B cell (primary cell): ENCODE measurements around the gene CRB3. TPM values are rescaled to one million over a fixed set of nuclear protein-coding genes. Genes with fewer than 3 reads are reported as not detected.

Source experiments
- ATAC-seq: fragments of 200-7000 bp; cut with Tn5 transposase; one replicate; pipeline ENCODE4 v1.10.0; 2021; ENCODE audit warnings: low read depth, mild to moderate bottlenecking, moderate number of reproducible peaks, moderate library complexity
- CTCF ChIA-PET: fragments of 350-600 bp; sonication (Branson Sonifier 250); formaldehyde crosslinking; loops from one replicate; lab custom pipeline; 2021; ENCODE audit warnings: antibody characterized with exemption, inconsistent platforms; lab: Charles Lee
- POLR2A ChIA-PET: fragments of 350-600 bp; sonication (Branson Sonifier 250); formaldehyde crosslinking; loops from one replicate; lab custom pipeline; 2021; ENCODE audit warnings: antibody characterized with exemption; lab: Charles Lee
- DNase-seq: peaks from one replicate; pipeline ENCODE4 v3.0.0; 2013
- H2AFZ ChIP-seq: 2 replicates; pipeline ENCODE4 v1.6.1; 2012; ENCODE audit warnings: mild to moderate bottlenecking, low read depth, low read length; ENCODE audit not compliant: insufficient read depth, poor library complexity, severe bottlenecking
- H3K27ac ChIP-seq, 2 donors: 1 replicate in 1 of 2; 2 replicates in 1 of 2; pipeline ENCODE4 v1.5.1; 2012 to 2013; ENCODE audit warnings: low read length in 2 of 2, mild to moderate bottlenecking in 2 of 2, moderate library complexity in 1 of 2
- H3K27me3 ChIP-seq, 4 experiments: fragments of 200-600 bp in 1 of 4; sonication (generic) in 1 of 4; replicated peaks in 1 of 4; 1 replicate in 2 of 4; 2 replicates in 2 of 4; pipeline versions ENCODE4 v1.6.1 to v1.7.0; 2013 to 2016; ENCODE audit warnings: low read length in 3 of 4, mild to moderate bottlenecking in 2 of 4, mixed read lengths in 1 of 4, moderate library complexity in 1 of 4; ENCODE audit not compliant: insufficient read depth in 4 of 4, control insufficient read depth in 3 of 4; ENCODE audit errors: control extremely low read depth in 1 of 4
- H3K36me3 ChIP-seq, 2 experiments: replicated peaks in 1 of 2; 1 replicate in 1 of 2; 2 replicates in 1 of 2; pipeline versions ENCODE4 v1.6.1 to v1.7.1; 2013; ENCODE audit warnings: low read length in 1 of 2; ENCODE audit not compliant: insufficient read depth in 2 of 2, control insufficient read depth in 1 of 2; ENCODE audit errors: control extremely low read depth in 1 of 2, extremely low read depth in 1 of 2
- H3K4me1 ChIP-seq, 2 donors: fragments of 200-600 bp in 1 of 2; sonication (generic) in 1 of 2; 1 replicate in 1 of 2; 2 replicates in 1 of 2; pipeline versions ENCODE4 v1.5.1 to v1.6.1; 2013 to 2017; ENCODE audit warnings: low read length in 2 of 2; ENCODE audit not compliant: control insufficient read depth in 2 of 2, insufficient read depth in 2 of 2
- H3K4me2 ChIP-seq: replicated peaks from 2 replicates; pipeline ENCODE3; 2012; ENCODE audit warnings: mild to moderate bottlenecking, low read depth, low read length; ENCODE audit not compliant: poor library complexity, severe bottlenecking
- H3K4me3 ChIP-seq, 5 experiments: fragments of 200-600 bp in 1 of 5; sonication (generic) in 1 of 5; 1 replicate in 3 of 5; 2 replicates in 2 of 5; pipeline versions ENCODE4 v1.5.1 to v1.7.0; 2011 to 2016; ENCODE audit warnings: low read length in 4 of 5, mild to moderate bottlenecking in 4 of 5, low read depth in 2 of 5, control low read depth in 1 of 5, moderate library complexity in 1 of 5; ENCODE audit not compliant: insufficient read depth in 1 of 5; ENCODE audit errors: control extremely low read depth in 1 of 5, extremely low read depth in 1 of 5
- H3K79me2 ChIP-seq: fragments of 200-600 bp; sonication (generic); one replicate; pipeline ENCODE4 v1.6.0; 2016; ENCODE audit warnings: low read length; ENCODE audit not compliant: control insufficient read depth, insufficient read depth
- H3K9ac ChIP-seq: fragments of 200-600 bp; sonication (generic); 2 replicates; pipeline ENCODE4 v1.6.1; 2017; ENCODE audit warnings: mild to moderate bottlenecking, low read length, moderate library complexity
- H3K9me3 ChIP-seq, 3 donors: one replicate each; pipeline versions ENCODE4 v1.6.1 to v1.7.1; 2013; ENCODE audit warnings: low read length in 2 of 3; ENCODE audit not compliant: control insufficient read depth in 2 of 3, insufficient read depth in 1 of 3; ENCODE audit errors: control extremely low read depth in 1 of 3
- H4K20me1 ChIP-seq: 2 replicates; pipeline ENCODE4 v1.6.0; 2012; ENCODE audit warnings: mild to moderate bottlenecking, low read length; ENCODE audit not compliant: insufficient read depth, control insufficient read depth, poor library complexity, severe bottlenecking
- H3K27ac Mint-ChIP-seq: one replicate; pipeline ENCODE4 v1.8.0; 2021; ENCODE audit warnings: mixed read lengths
- H3K27me3 Mint-ChIP-seq: one replicate; pipeline ENCODE4 v1.8.0; 2021; ENCODE audit warnings: mixed read lengths
- H3K4me1 Mint-ChIP-seq: one replicate; pipeline ENCODE4 v1.8.0; 2021; ENCODE audit warnings: mixed read lengths
- H3K4me3 Mint-ChIP-seq: one replicate; pipeline ENCODE4 v1.8.0; 2021; ENCODE audit warnings: mixed read lengths
- H3K9me3 Mint-ChIP-seq: one replicate; pipeline ENCODE4 v1.8.0; 2022; ENCODE audit warnings: mixed read lengths; ENCODE audit not compliant: insufficient read depth
- CTCF ChIP-seq: fragments of 200-600 bp; IDR thresholded peaks from one replicate; pipeline ENCODE4 v1.8.0; 2022; ENCODE audit warnings: antibody characterized with exemption, mild to moderate bottlenecking
- EZH2 ChIP-seq: IDR thresholded peaks from 2 replicates; pipeline ENCODE4 v1.6.1; 2012; ENCODE audit warnings: borderline replicate concordance, low read depth, mild to moderate bottlenecking, moderate library complexity, low read length; ENCODE audit not compliant: insufficient read depth, poor library complexity, severe bottlenecking
- WGBS: methylation state at CpG from one replicate; pipeline ENCODE4 v1.1.5; 2013; ENCODE audit warnings: missing lambda C conversion rate; ENCODE audit not compliant: insufficient coverage; 5-methylcytosine and 5-hydroxymethylcytosine counted together
- intact Hi-C: fragments of 100-400 bp; cut with micrococcal nuclease; formaldehyde crosslinking; loops from one replicate; pipeline ENCODE4 v1.10.0; 2022
- polyA plus RNA-seq: library from polyadenylated mRNA; depleted of rRNA; stranded (reverse); fragments of >200 nt; gene quantifications from 2 replicates; pipeline ENCODE4 v1.2.3, GENCODE V29; 2012
- total RNA-seq, 2 donors: library from RNA; stranded (reverse); fragments of 120-200 nt in 1 of 2; gene quantifications; 1 replicate in 1 of 2; 2 replicates in 1 of 2; pipeline versions ENCODE4 v1.2.3 to v1.2.4, GENCODE V29; 2013 to 2022

CRB3 gene
- total and polyA plus RNA-seq, 2 donors (not counting 1 experiment from before 2014, with no cell fraction given): 2.1 to 3.6 TPM

GRCh38 chr19:6465006-6465405, 935 bp downstream of the CRB3 start:
- no peak for DNase-seq

More at GRCh38 chr19:6465006-6465405, 935 bp downstream of the CRB3 start:
- Histone ChIP-seq H2AFZ (no peak overlapping the region), H3K27me3 (peaks cover 0 to 15% (median 6%) of the 10 kb centered on the region in 4 experiments), H3K4me3 (no peak overlapping the region), H4K20me1 (no peaks in the 10 kb centered on the region), H3K36me3 (peaks cover 0 to 18% of the 10 kb centered on the region in 2 experiments), H3K4me1 (peaks cover 11 to 17% of the 10 kb centered on the region in 2 donors), H3K9me3 (peaks cover 0 to 10% (median 0%) of the 10 kb centered on the region in 3 donors), H3K27ac (no peak overlapping the region), H3K79me2 (no peaks in the 10 kb centered on the region), H3K4me2 (peak overlapping the region; percentile 85), H3K9ac (no peak overlapping the region)
- H3K4me1 Mint-ChIP-seq: peaks cover 19% of the 10 kb centered on the region
- H3K9me3 Mint-ChIP-seq: no peaks in the 10 kb centered on the region
- no peak for ATAC-seq
- 75% methylated on average over 7 of the region's 9 CpGs for WGBS
- no peaks in the 10 kb centered on the region for H3K27me3 Mint-ChIP-seq
- intact Hi-C loops: no loop called here
- H3K27ac Mint-ChIP-seq: no peak overlapping the region
- peak overlapping the region; percentile 29 for H3K4me3 Mint-ChIP-seq
- TF ChIP-seq EZH2 (no peak), CTCF (no peak)
- ChIA-PET POLR2A (interaction anchor here (1.3 kb wide), 1 partner anchor 52 kb away, joined by 6 read pairs; no protein-coding TSS in a partner anchor), CTCF (interaction anchor here (1.0 kb wide), 1 partner anchor 38 kb away, joined by 3 read pairs; no protein-coding TSS in a partner anchor)
